WERI-Rb-1 (cell line): Measurements from ENCODE around the gene RAB6B.

Experiments
- DNase-seq: peaks from one replicate; pipeline ENCODE4 v3.0.0-alpha.2; 2020
- H3K27ac ChIP-seq: fragments of 250-450 bp; sonication (Bioruptor Pico); 2 replicates; pipeline ENCODE4 v1.5.1; 2020; ENCODE audit warnings: mild to moderate bottlenecking, moderate library complexity
- H3K27me3 ChIP-seq: fragments of 250-450 bp; sonication (Bioruptor Pico); 2 replicates; pipeline ENCODE4 v1.5.1; 2021; ENCODE audit warnings: mild to moderate bottlenecking, low read depth, moderate library complexity; ENCODE audit not compliant: insufficient read depth, severe bottlenecking
- H3K36me3 ChIP-seq: fragments of 250-450 bp; sonication (Bioruptor Pico); 2 replicates; pipeline ENCODE4 v1.5.1; 2020; ENCODE audit warnings: mild to moderate bottlenecking, moderate library complexity
- H3K4me3 ChIP-seq: 2 replicates; pipeline ENCODE4 v1.5.1; 2011; ENCODE audit warnings: low read depth, mild to moderate bottlenecking, control low read depth, low read length
- H3K9me3 ChIP-seq: fragments of 250-450 bp; sonication (Bioruptor Pico); 2 replicates; pipeline ENCODE4 v1.5.1; 2021; ENCODE audit warnings: mild to moderate bottlenecking, moderate library complexity; ENCODE audit not compliant: severe bottlenecking
- CTCF ChIP-seq: IDR thresholded peaks from 2 replicates; pipeline ENCODE4 v1.5.1; 2011; ENCODE audit warnings: low read depth, mild to moderate bottlenecking, control low read depth, inconsistent platforms, low read length

RAB6B gene

GRCh38 chr3:133941415-133941821 lies 45.7 kb upstream of the RAB6B start:
- Histone ChIP-seq H3K9me3 (no peaks in the 10 kb centered on the region), H3K4me3 (no peak overlapping the region), H3K27me3 (no peaks in the 10 kb centered on the region), H3K36me3 (no peaks in the 10 kb centered on the region), H3K27ac (no peak overlapping the region)
- no peak for DNase-seq
- peak; percentile 6; the same call in 1 of the 2 replicates for TF ChIP-seq CTCF

GRCh38 chr3:133940536-133940935 lies 44.9 kb upstream of the RAB6B start:
- no peak for TF ChIP-seq CTCF
- Histone ChIP-seq H3K27ac (no peak overlapping the region), H3K9me3 (no peaks in the 10 kb centered on the region), H3K36me3 (no peaks in the 10 kb centered on the region), H3K27me3 (no peaks in the 10 kb centered on the region), H3K4me3 (no peak overlapping the region)
- no peak for DNase-seq

- Histone ChIP-seq H3K27ac (no peak overlapping the region), H3K36me3 (no peaks in the 10 kb centered on the region), H3K4me3 (no peak overlapping the region), H3K27me3 (no peaks in the 10 kb centered on the region), H3K9me3 (no peaks in the 10 kb centered on the region)
- no peak for TF ChIP-seq CTCF
- no peak for DNase-seq
Measured at GRCh38 chr3:133939463-133939835, 43.8 kb upstream of the RAB6B start.

GRCh38 chr3:133938770-133939462 lies 43.2 kb upstream of the RAB6B start:
- no peak for DNase-seq
- H3K4me3 ChIP-seq, result no peak overlapping the region
- no peaks in the 10 kb centered on the region for H3K36me3 ChIP-seq
- no peaks in the 10 kb centered on the region for H3K27me3 ChIP-seq
- H3K9me3 ChIP-seq, result no peaks in the 10 kb centered on the region
- H3K27ac ChIP-seq, result no peak overlapping the region
- TF ChIP-seq CTCF, result peak; percentile 45

GRCh38 chr3:133937756-133938601 lies 42.3 kb upstream of the RAB6B start:
- no peak for DNase-seq
- TF ChIP-seq CTCF, result no peak
- no peaks in the 10 kb centered on the region for H3K9me3 ChIP-seq
- no peaks in the 10 kb centered on the region for H3K27me3 ChIP-seq
- no peak overlapping the region for H3K27ac ChIP-seq
- no peaks in the 10 kb centered on the region for H3K36me3 ChIP-seq
- H3K4me3 ChIP-seq, result no peak overlapping the region
